AG10803 (cell line): ENCODE results near the gene MAPK10.

Experiments used
- DNase-seq: peaks from one replicate; pipeline ENCODE4 v3.0.0; 2010; ENCODE audit warnings: low read depth
- H3K4me3 ChIP-seq: 2 replicates; pipeline ENCODE4 v1.5.1; 2011; ENCODE audit warnings: mild to moderate bottlenecking, low read length, control low read depth
- TF ChIP-seq, protein P1 (sequence below): conservative IDR thresholded peaks from 2 replicates; pipeline ENCODE4 v1.5.1; 2011; ENCODE audit warnings: mild to moderate bottlenecking, low read length, control low read depth, inconsistent platforms

Gene MAPK10

GRCh38 chr4:86388252-86388651, 28.4 kb upstream of the MAPK10 start:
- TF ChIP-seq, protein P1, sequence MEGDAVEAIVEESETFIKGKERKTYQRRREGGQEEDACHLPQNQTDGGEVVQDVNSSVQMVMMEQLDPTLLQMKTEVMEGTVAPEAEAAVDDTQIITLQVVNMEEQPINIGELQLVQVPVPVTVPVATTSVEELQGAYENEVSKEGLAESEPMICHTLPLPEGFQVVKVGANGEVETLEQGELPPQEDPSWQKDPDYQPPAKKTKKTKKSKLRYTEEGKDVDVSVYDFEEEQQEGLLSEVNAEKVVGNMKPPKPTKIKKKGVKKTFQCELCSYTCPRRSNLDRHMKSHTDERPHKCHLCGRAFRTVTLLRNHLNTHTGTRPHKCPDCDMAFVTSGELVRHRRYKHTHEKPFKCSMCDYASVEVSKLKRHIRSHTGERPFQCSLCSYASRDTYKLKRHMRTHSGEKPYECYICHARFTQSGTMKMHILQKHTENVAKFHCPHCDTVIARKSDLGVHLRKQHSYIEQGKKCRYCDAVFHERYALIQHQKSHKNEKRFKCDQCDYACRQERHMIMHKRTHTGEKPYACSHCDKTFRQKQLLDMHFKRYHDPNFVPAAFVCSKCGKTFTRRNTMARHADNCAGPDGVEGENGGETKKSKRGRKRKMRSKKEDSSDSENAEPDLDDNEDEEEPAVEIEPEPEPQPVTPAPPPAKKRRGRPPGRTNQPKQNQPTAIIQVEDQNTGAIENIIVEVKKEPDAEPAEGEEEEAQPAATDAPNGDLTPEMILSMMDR: no peak
- DNase-seq: no peak
- H3K4me3 ChIP-seq: no peak overlapping the region

- H3K4me3 ChIP-seq: no peak overlapping the region
Measured at GRCh38 chr4:86386817-86387415, 27.1 kb upstream of the MAPK10 start.

GRCh38 chr4:86386201-86386600, 26.3 kb upstream of the MAPK10 start:
- no peak overlapping the region for H3K4me3 ChIP-seq
- no peak for DNase-seq
- TF ChIP-seq, protein P1: no peak

More at GRCh38 chr4:86386817-86387415, 27.1 kb upstream of the MAPK10 start:
- TF ChIP-seq, protein P1: no peak
- DNase-seq: no peak

GRCh38 chr4:86381431-86381830, 21.6 kb upstream of the MAPK10 start:
- no peak overlapping the region for H3K4me3 ChIP-seq
- TF ChIP-seq, protein P1: no peak
- DNase-seq: no peak

DNA sequence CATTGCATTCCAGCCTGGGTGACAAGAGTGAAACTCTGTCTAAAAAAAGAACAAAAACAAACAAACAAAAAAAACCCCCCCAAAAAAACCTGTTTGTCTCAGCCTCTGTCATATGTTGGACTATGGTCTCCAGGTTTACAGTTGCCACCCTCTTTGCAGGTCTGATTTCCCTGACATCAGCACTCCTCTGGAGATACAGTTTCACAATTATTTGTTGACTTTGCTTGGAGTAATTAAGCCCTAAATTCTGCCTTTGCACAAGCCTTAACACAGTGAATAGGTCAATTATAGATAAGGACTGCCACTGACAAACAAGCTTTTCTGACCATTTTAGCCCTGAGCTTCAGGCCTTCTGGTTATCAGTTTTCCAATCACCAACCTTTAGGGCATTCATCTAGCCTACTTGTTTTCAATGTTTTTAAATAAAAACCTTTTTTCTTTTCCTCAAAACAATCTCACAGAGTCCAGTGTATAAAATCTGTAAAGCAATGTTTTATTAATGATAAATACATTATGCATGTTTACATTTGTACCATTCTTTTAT, 20.4 kb upstream of the MAPK10 start:
- TF ChIP-seq, protein P1: no peak
- no peak for DNase-seq
- no peak overlapping the region for H3K4me3 ChIP-seq

- no peak for DNase-seq
- TF ChIP-seq, protein P1: no peak
- H3K4me3 ChIP-seq: no peak overlapping the region
Measured at GRCh38 chr4:86376850-86377249, 17.0 kb upstream of the MAPK10 start.

DNA sequence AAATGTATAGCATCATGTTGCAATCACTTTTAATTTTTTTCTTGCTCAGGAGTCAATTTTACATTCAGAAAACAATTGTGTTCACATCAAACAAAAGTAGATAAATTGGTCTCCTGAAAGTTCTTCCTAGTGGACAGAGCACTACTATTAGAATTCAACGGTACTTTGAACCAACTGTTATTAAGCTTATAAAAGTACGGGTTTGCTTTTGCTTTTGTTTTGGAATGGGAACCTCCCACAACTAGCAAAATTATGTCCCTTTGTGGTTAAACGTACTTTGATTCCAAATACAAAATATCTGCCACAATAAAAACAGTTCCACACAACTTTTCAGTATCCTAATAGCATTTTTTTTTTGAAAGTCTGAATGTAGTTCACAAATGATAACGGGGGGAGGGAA, 8.6 kb upstream of the MAPK10 start:
- TF ChIP-seq, protein P1: no peak
- no peak overlapping the region for H3K4me3 ChIP-seq
- DNase-seq: no peak
